Activated T-helper 2 cell treated with anti-CD3 and anti-CD28 coated beads, Interferon-gamma antibody, Interleukin-2, Interleukin-4, amounts not matched to agents 10 μg/mL and 5 μg/mL and 100 μg/mL, durations not matched to agents 14 hours and 24 hours and 36 hours (primary cell): Measurements from ENCODE around the gene SLC26A9. TPM values are rescaled to one million over a fixed set of nuclear protein-coding genes. Genes with fewer than 3 reads are reported as not detected.

Source experiments
- DNase-seq: peaks from one replicate; pipeline ENCODE4 v3.0.0; 2021; ENCODE audit warnings: low spot score
- H3K27ac Mint-ChIP-seq: one replicate; pipeline ENCODE4 v1.8.0; 2021; ENCODE audit warnings: mixed read lengths
- H3K27me3 Mint-ChIP-seq: one replicate; pipeline ENCODE4 v1.8.0; 2021; ENCODE audit warnings: low read depth, mixed read lengths
- H3K36me3 Mint-ChIP-seq: one replicate; pipeline ENCODE4 v1.8.0; 2021; ENCODE audit warnings: low read depth, mixed read lengths
- H3K4me1 Mint-ChIP-seq: one replicate; pipeline ENCODE4 v1.8.0; 2021; ENCODE audit warnings: low read depth, mixed read lengths
- H3K4me3 Mint-ChIP-seq: one replicate; pipeline ENCODE4 v1.8.0; 2021; ENCODE audit warnings: low read depth, mild to moderate bottlenecking, moderate library complexity, mixed read lengths
- H3K9me3 Mint-ChIP-seq: one replicate; pipeline ENCODE4 v1.8.0; 2021; ENCODE audit warnings: mixed read lengths
- intact Hi-C: fragments of 100-400 bp; cut with micrococcal nuclease; formaldehyde crosslinking; loops from one replicate; pipeline ENCODE4 v1.15.1; 2023
- total RNA-seq: library from RNA; stranded (reverse); gene quantifications from 2 replicates; pipeline ENCODE4 v1.2.3, GENCODE V29; 2022

The SLC26A9 gene
- total RNA-seq, 1 donor from 2014 or later = not detected

GRCh38 chr1:205969229-205969628, 26.0 kb upstream of the SLC26A9 start:
- Mint-ChIP-seq H3K36me3 (no peaks in the 10 kb centered on the region), H3K9me3 (peaks cover 7% of the 10 kb centered on the region), H3K4me1 (peaks cover 2% of the 10 kb centered on the region), H3K27ac (no peak overlapping the region), H3K27me3 (no peaks in the 10 kb centered on the region), H3K4me3 (no peak overlapping the region)
- intact Hi-C loops = no loop called here
- no peak for DNase-seq

- H3K36me3 Mint-ChIP-seq = no peaks in the 10 kb centered on the region
- H3K9me3 Mint-ChIP-seq = no peaks in the 10 kb centered on the region
- intact Hi-C loops = no loop called here
- no peaks in the 10 kb centered on the region for H3K27me3 Mint-ChIP-seq
- no peak overlapping the region for H3K4me3 Mint-ChIP-seq
- H3K27ac Mint-ChIP-seq = no peak overlapping the region
- DNase-seq = no peak
- H3K4me1 Mint-ChIP-seq = peaks cover 4% of the 10 kb centered on the region
These were observed 24.5 kb upstream of the SLC26A9 start for GRCh38 chr1:205967554-205968335.

GRCh38 chr1:205965036-205965884, 22.0 kb upstream of the SLC26A9 start:
- no peak for DNase-seq
- intact Hi-C loops = no loop called here
- Mint-ChIP-seq H3K27ac (no peak overlapping the region), H3K36me3 (no peaks in the 10 kb centered on the region), H3K4me1 (peaks cover 9% of the 10 kb centered on the region), H3K27me3 (peaks cover 2% of the 10 kb centered on the region), H3K9me3 (no peaks in the 10 kb centered on the region), H3K4me3 (no peak overlapping the region)

- Mint-ChIP-seq H3K4me3 (no peak overlapping the region), H3K36me3 (no peaks in the 10 kb centered on the region), H3K27ac (no peak overlapping the region), H3K27me3 (peaks cover 4% of the 10 kb centered on the region), H3K9me3 (no peaks in the 10 kb centered on the region), H3K4me1 (peaks cover 9% of the 10 kb centered on the region)
- intact Hi-C loops = no loop called here
- DNase-seq = no peak
These were observed 20.3 kb upstream of the SLC26A9 start for GRCh38 chr1:205963352-205964155.

DNA sequence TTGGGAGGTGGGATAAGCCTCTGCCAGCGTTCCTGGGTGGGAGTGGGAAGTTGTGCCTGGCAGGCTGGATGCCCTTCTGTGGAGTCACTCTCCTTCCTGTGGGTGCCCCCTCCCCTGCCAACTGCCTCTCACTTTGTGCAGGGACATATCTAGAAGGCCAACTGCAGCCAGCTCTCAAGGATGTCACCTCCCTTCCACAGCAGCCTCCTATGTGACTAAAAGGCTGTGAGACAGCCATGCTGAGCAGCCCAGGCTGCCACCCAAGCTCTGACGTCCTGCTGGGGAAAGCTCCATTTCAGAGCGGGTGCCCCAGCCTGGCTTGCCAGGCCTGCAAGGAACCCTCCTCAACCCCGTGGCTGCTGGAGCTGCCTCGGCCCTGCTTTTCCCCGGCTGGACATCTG, 19.6 kb upstream of the SLC26A9 start:
- H3K27me3 Mint-ChIP-seq = peaks cover 4% of the 10 kb centered on the region
- no peaks in the 10 kb centered on the region for H3K36me3 Mint-ChIP-seq
- H3K27ac Mint-ChIP-seq = no peak overlapping the region
- intact Hi-C loops = no loop called here
- H3K9me3 Mint-ChIP-seq = no peaks in the 10 kb centered on the region
- no peak for DNase-seq
- H3K4me1 Mint-ChIP-seq = peaks cover 9% of the 10 kb centered on the region
- no peak overlapping the region for H3K4me3 Mint-ChIP-seq

DNA sequence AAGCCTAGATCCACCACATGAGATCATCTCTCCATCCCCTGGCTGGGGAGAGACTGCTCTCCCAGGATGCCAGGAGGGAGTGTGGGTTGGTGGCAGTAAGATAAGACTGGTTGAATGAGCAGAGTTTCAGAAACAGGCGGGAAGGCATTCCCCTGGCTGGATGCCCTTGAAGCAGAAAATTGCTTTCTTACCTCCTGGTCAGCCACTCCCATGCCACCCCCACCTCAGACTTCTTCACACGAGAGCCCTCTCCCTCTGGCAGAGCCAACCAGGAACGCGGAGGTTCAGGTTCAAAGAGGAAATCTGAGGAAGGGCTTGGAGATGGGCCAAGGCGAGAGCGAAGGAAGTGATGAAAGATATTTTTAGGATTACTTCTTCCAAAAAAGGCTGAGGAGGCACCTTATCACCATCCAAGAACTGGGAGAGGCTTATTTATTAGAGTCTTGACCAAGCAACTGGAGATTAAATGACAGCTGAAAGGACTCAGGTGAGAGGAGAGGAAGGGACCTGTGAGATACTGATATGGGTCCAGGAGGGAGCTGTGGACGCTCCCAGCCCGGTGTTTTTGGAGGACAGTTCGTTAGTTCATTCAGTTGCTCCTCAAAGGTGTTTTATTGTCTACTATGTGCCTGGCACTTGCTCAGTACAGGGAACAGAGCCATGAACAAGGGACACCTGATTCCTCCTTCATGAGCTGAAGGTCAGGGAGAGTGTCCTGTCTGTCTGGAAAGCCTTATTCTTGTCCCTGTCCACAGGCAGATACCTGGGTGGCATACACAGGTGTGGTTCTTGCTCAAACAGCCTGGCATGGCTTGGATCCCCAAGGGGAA, 18.9 kb upstream of the SLC26A9 start:
- peaks cover 9% of the 10 kb centered on the region for H3K4me1 Mint-ChIP-seq
- intact Hi-C loops = no loop called here
- no peak for DNase-seq
- no peak overlapping the region for H3K4me3 Mint-ChIP-seq
- no peaks in the 10 kb centered on the region for H3K36me3 Mint-ChIP-seq
- no peak overlapping the region for H3K27ac Mint-ChIP-seq
- H3K27me3 Mint-ChIP-seq = peaks cover 7% of the 10 kb centered on the region
- H3K9me3 Mint-ChIP-seq = no peaks in the 10 kb centered on the region

DNA sequence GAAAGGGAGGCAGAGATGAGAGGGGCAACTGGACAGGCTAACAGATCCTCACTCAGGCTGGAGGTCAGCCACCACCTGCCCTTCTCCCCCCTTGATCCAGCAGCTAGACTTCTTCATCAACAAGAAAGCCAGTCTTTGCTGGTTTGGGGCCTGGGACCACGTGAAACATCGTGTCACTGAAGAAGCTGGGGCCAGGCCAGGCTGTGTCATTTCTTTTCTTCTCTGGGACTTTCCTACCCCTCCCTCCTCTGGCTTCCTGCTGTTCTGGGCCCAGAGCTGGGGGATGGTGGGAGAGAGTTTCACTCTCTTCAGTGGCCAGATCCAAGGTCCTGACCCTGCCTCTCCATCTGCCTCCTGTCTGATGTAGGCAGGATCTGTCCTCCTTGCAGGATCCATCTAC, 18.1 kb upstream of the SLC26A9 start:
- no peak overlapping the region for H3K4me3 Mint-ChIP-seq
- H3K4me1 Mint-ChIP-seq = peaks cover 9% of the 10 kb centered on the region
- peak overlapping the region; percentile 20 for H3K27ac Mint-ChIP-seq
- intact Hi-C loops = no loop called here
- no peaks in the 10 kb centered on the region for H3K9me3 Mint-ChIP-seq
- peaks cover 10% of the 10 kb centered on the region for H3K27me3 Mint-ChIP-seq
- DNase-seq = no peak
- H3K36me3 Mint-ChIP-seq = no peaks in the 10 kb centered on the region

- H3K4me1 Mint-ChIP-seq = peaks cover 9% of the 10 kb centered on the region
- intact Hi-C loops = no loop called here
- peaks cover 19% of the 10 kb centered on the region for H3K27me3 Mint-ChIP-seq
- no peak for DNase-seq
- no peak overlapping the region for H3K27ac Mint-ChIP-seq
- H3K4me3 Mint-ChIP-seq = no peak overlapping the region
- H3K36me3 Mint-ChIP-seq = no peaks in the 10 kb centered on the region
- no peaks in the 10 kb centered on the region for H3K9me3 Mint-ChIP-seq
These were observed 16.5 kb upstream of the SLC26A9 start for GRCh38 chr1:205959789-205960188.

DNA sequence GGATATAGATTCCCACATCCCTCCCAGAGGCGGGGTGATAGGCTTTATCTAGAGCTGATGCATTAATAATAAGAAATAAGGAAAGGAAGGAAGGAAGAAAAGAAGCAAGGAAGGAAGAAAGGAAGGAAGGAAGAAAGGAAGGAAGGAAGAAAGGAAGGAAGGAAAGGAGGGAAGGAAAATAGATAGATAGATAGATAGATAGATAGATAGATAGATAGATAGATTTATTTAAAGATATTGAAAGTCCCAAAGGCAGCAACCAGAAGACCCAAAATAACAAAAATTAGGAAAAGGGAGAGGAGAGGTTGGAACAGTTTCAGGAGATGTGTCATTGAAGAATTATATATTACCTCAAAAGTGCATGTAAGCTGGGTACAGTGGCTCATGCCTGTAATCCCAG, 12.2 kb upstream of the SLC26A9 start:
- Mint-ChIP-seq H3K27ac (no peak overlapping the region), H3K4me1 (no peaks in the 10 kb centered on the region), H3K27me3 (peaks cover 24% of the 10 kb centered on the region), H3K36me3 (no peaks in the 10 kb centered on the region), H3K4me3 (no peak overlapping the region), H3K9me3 (no peaks in the 10 kb centered on the region)
- intact Hi-C loops = no loop called here
- DNase-seq = no peak

DNA sequence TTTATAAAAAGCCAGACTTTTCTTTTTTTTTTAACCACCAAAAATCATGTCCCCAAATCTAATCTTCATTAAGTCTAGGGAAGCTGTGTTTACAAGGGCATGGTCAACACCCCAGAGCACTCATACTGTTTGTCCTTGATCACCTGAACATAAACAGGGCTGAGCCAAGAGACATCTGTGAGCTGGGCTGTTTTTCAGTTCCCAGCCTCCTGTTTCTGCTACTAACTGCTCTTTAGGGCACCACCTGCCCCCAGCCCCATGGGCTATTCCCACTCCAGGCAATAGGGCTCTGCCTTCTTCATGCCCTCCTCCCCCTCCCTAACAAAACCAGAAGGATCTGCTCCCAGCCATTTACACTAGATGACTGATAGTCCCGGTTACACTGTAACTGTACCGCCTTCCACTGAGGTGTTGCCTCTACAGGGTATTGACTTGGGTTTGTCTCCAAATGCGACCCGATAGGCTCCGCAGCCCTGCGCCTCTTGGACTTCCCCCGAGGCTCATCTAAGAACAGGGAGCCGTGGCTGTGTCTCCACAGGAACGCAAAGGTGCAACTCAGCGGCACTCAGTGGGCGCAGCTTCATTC, 11.7 kb upstream of the SLC26A9 start:
- no peak overlapping the region for H3K4me3 Mint-ChIP-seq
- DNase-seq = no peak
- intact Hi-C loops = no loop called here
- no peaks in the 10 kb centered on the region for H3K9me3 Mint-ChIP-seq
- no peaks in the 10 kb centered on the region for H3K36me3 Mint-ChIP-seq
- peaks cover 23% of the 10 kb centered on the region for H3K27me3 Mint-ChIP-seq
- no peak overlapping the region for H3K27ac Mint-ChIP-seq
- no peaks in the 10 kb centered on the region for H3K4me1 Mint-ChIP-seq

DNA sequence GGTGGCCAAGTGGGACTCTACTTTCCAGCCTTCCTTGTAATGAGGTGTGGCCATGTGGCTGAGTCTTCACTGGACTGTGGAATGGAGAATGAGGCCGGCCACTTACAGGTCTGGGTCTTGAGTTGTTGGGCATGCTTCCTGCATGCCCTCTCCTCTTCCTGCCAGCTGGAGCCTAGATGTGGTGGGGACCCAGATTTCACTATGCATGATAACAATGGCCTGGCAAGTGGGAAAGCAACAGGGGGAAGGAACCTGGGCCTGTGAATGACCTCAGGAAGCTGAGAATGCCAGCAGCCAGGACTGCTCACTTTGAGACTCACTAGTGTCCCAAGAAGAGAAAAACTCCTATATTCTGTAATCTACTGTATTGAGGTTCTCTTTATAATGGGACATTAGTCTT, 8.5 kb upstream of the SLC26A9 start:
- H3K27ac Mint-ChIP-seq = no peak overlapping the region

More for the DNA sequence above, 8.5 kb upstream of the SLC26A9 start:
- H3K36me3 Mint-ChIP-seq = no peaks in the 10 kb centered on the region
- intact Hi-C loops = no loop called here
- H3K9me3 Mint-ChIP-seq = no peaks in the 10 kb centered on the region
- DNase-seq = no peak
- no peak overlapping the region for H3K4me3 Mint-ChIP-seq
- peaks cover 16% of the 10 kb centered on the region for H3K27me3 Mint-ChIP-seq
- H3K4me1 Mint-ChIP-seq = no peaks in the 10 kb centered on the region
